Trophoblast cell (in vitro differentiated cells and primary cell): ENCODE data around the gene MTFMT.
A peak's percentile ranks its signal among the peaks of the same experiment; 100 is the strongest.

Source experiments
- DNase-seq, 2 donors: peaks; one replicate each; pipeline ENCODE4 v3.0.0-alpha.2; 2016
- H2AFZ ChIP-seq: 2 replicates; pipeline ENCODE4 v1.6.1; 2013; ENCODE audit warnings: low read length, moderate library complexity, mild to moderate bottlenecking; ENCODE audit not compliant: insufficient read depth, poor library complexity
- H2AK5ac ChIP-seq: 2 replicates; pipeline ENCODE4 v1.6.1; 2013; ENCODE audit warnings: mild to moderate bottlenecking, low read length
- H2BK120ac ChIP-seq: 2 replicates; pipeline ENCODE4 v1.6.1; 2013; ENCODE audit warnings: low read length, mild to moderate bottlenecking, moderate library complexity; ENCODE audit not compliant: insufficient read depth, poor library complexity
- H2BK12ac ChIP-seq: 2 replicates; pipeline ENCODE4 v1.6.1; 2013; ENCODE audit warnings: mild to moderate bottlenecking, low read length, moderate library complexity
- H2BK5ac ChIP-seq: 2 replicates; pipeline ENCODE4 v1.6.1; 2013; ENCODE audit warnings: low read length, low read depth, moderate library complexity, mild to moderate bottlenecking; ENCODE audit not compliant: poor library complexity
- H3K14ac ChIP-seq: 2 replicates; pipeline ENCODE4 v1.6.1; 2013; ENCODE audit warnings: mild to moderate bottlenecking, low read length
- H3K18ac ChIP-seq: 2 replicates; pipeline ENCODE4 v1.6.1; 2013; ENCODE audit warnings: mild to moderate bottlenecking, low read length
- H3K23ac ChIP-seq: 2 replicates; pipeline ENCODE4 v1.6.1; 2013; ENCODE audit warnings: low read length
- H3K27ac ChIP-seq: 2 replicates; pipeline ENCODE4 v1.5.1; 2013; ENCODE audit warnings: low read depth, mild to moderate bottlenecking, inconsistent platforms, low read length, moderate library complexity
- H3K27me3 ChIP-seq: 2 replicates; pipeline ENCODE4 v1.6.1; 2013; ENCODE audit warnings: inconsistent platforms, mild to moderate bottlenecking, low read length, moderate library complexity; ENCODE audit not compliant: insufficient read depth
- H3K36me3 ChIP-seq, 2 experiments: 1 replicate in 1 of 2; 2 replicates in 1 of 2; pipeline ENCODE4 v1.6.1; 2013; ENCODE audit warnings: low read length in 2 of 2, mild to moderate bottlenecking in 2 of 2, moderate library complexity in 1 of 2; ENCODE audit not compliant: insufficient read depth in 2 of 2, control insufficient read depth in 1 of 2
- H3K4ac ChIP-seq: 2 replicates; pipeline ENCODE4 v1.6.1; 2013; ENCODE audit warnings: low read depth, mild to moderate bottlenecking, low read length, moderate library complexity
- H3K4me1 ChIP-seq, 2 experiments: 1 replicate in 1 of 2; 2 replicates in 1 of 2; pipeline ENCODE4 v1.6.1; 2013; ENCODE audit warnings: low read length in 2 of 2, mild to moderate bottlenecking in 2 of 2, moderate library complexity in 1 of 2; ENCODE audit not compliant: insufficient read depth in 2 of 2, control insufficient read depth in 1 of 2
- H3K4me2 ChIP-seq: 2 replicates; pipeline ENCODE4 v1.6.1; 2013; ENCODE audit warnings: inconsistent platforms, mild to moderate bottlenecking, low read length, moderate library complexity
- H3K4me3 ChIP-seq: 2 replicates; pipeline ENCODE4 v1.5.1; 2013; ENCODE audit warnings: mild to moderate bottlenecking, low read depth, low read length, inconsistent platforms
- H3K79me1 ChIP-seq: one replicate; pipeline ENCODE4 v1.6.1; 2013; ENCODE audit warnings: low read length
- H3K79me2 ChIP-seq: 2 replicates; pipeline ENCODE4 v1.6.1; 2013; ENCODE audit warnings: low read length, mild to moderate bottlenecking; ENCODE audit not compliant: control insufficient read depth, insufficient read depth, poor library complexity
- H3K9ac ChIP-seq: 2 replicates; pipeline ENCODE4 v1.6.1; 2013; ENCODE audit warnings: mild to moderate bottlenecking, low read length
- H3K9me3 ChIP-seq: 2 replicates; pipeline ENCODE4 v1.6.1; 2013; ENCODE audit warnings: low read depth, mild to moderate bottlenecking, control low read depth, inconsistent platforms, low read length; ENCODE audit not compliant: insufficient read depth
- H4K12ac ChIP-seq: 2 replicates; pipeline ENCODE4 v1.6.1; 2013; ENCODE audit warnings: low read depth, mild to moderate bottlenecking, low read length, moderate library complexity
- H4K8ac ChIP-seq: 2 replicates; pipeline ENCODE4 v1.6.1; 2013; ENCODE audit warnings: low read depth, mild to moderate bottlenecking, low read length, moderate library complexity
- H4K91ac ChIP-seq: one replicate; pipeline ENCODE4 v1.6.1; 2013; ENCODE audit warnings: low read depth, mild to moderate bottlenecking, low read length, moderate library complexity
- WGBS: extraction: QIAGEN DNeasy Blood & Tissue Kit; methylation state at CpG from one replicate; pipeline ENCODE4 v1.1.7; 2013; ENCODE audit warnings: missing lambda C conversion rate; ENCODE audit not compliant: insufficient read length, insufficient coverage; ENCODE audit errors: extremely low coverage; 5-methylcytosine and 5-hydroxymethylcytosine counted together

The MTFMT gene

GRCh38 chr15:65059369-65059750, 29.9 kb upstream of the MTFMT start:
- Histone ChIP-seq H4K12ac (no peak overlapping the region), H2BK5ac (no peak overlapping the region)
- DNase-seq = no peak

GRCh38 chr15:65058394-65059368, 29.2 kb upstream of the MTFMT start:
- Histone ChIP-seq H3K4me1 (peaks cover 21 to 36% of the 10 kb centered on the region in 2 experiments), H3K14ac (no peak overlapping the region), H2AFZ (no peak overlapping the region), H3K36me3 (no peaks in the 10 kb centered on the region), H3K27me3 (no peaks in the 10 kb centered on the region), H4K8ac (no peak overlapping the region), H3K27ac (no peak overlapping the region), H2AK5ac (no peak overlapping the region), H3K9me3 (peaks cover 2% of the 10 kb centered on the region), H3K4me2 (no peak overlapping the region), H4K12ac (no peak overlapping the region), H3K4me3 (no peak overlapping the region), H2BK120ac (no peak overlapping the region), H2BK5ac (no peak overlapping the region), H3K18ac (no peak overlapping the region), H3K9ac (no peak overlapping the region), H3K23ac (no peak overlapping the region), H3K79me2 (no peaks in the 10 kb centered on the region), H2BK12ac (peak overlapping the region; percentile 1), H3K4ac (no peak overlapping the region), H4K91ac (no peak overlapping the region), H3K79me1 (peaks cover 3% of the 10 kb centered on the region)
- no CpG with 5 or more reads among the region's 16 CpGs for WGBS
- no peak for DNase-seq

More at GRCh38 chr15:65059369-65059750, 29.9 kb upstream of the MTFMT start:
- H3K23ac ChIP-seq = no peak overlapping the region
- H3K79me2 ChIP-seq = no peaks in the 10 kb centered on the region
- H3K9me3 ChIP-seq = peaks cover 2% of the 10 kb centered on the region
- no peak overlapping the region for H4K8ac ChIP-seq
- H3K4me1 ChIP-seq = peaks cover 21 to 36% of the 10 kb centered on the region in 2 experiments
- no peak overlapping the region for H3K4me3 ChIP-seq
- H3K4me2 ChIP-seq = no peak overlapping the region
- no peak overlapping the region for H2BK12ac ChIP-seq
- WGBS = no CpG with 5 or more reads among the region's 3 CpGs
- H2BK120ac ChIP-seq = no peak overlapping the region
- no peak overlapping the region for H2AFZ ChIP-seq
- H3K4ac ChIP-seq = no peak overlapping the region
- H3K27ac ChIP-seq = no peak overlapping the region
- H3K9ac ChIP-seq = no peak overlapping the region
- no peaks in the 10 kb centered on the region for H3K36me3 ChIP-seq
- H3K14ac ChIP-seq = no peak overlapping the region
- H3K79me1 ChIP-seq = peaks cover 3% of the 10 kb centered on the region
- no peak overlapping the region for H3K18ac ChIP-seq
- no peak overlapping the region for H2AK5ac ChIP-seq
- no peaks in the 10 kb centered on the region for H3K27me3 ChIP-seq
- H4K91ac ChIP-seq = no peak overlapping the region

GRCh38 chr15:65057549-65057940, 28.1 kb upstream of the MTFMT start:
- no peak overlapping the region for H4K12ac ChIP-seq
- H2AFZ ChIP-seq = no peak overlapping the region
- H2BK5ac ChIP-seq = no peak overlapping the region
- H4K8ac ChIP-seq = no peak overlapping the region
- peak overlapping the region; percentile 11 for H4K91ac ChIP-seq
- H2BK12ac ChIP-seq = no peak overlapping the region
- H3K36me3 ChIP-seq = peaks cover 0 to 2% of the 10 kb centered on the region in 2 experiments
- no peak for DNase-seq
- H3K27ac ChIP-seq = peak overlapping the region; percentile 51
- no peaks in the 10 kb centered on the region for H3K79me2 ChIP-seq
- no peak overlapping the region for H3K14ac ChIP-seq
- no peak overlapping the region for H3K18ac ChIP-seq
- H3K9me3 ChIP-seq = peaks cover 2% of the 10 kb centered on the region
- H3K4me2 ChIP-seq = peak overlapping the region; percentile 32
- peaks cover 3% of the 10 kb centered on the region for H3K79me1 ChIP-seq
- H2AK5ac ChIP-seq = no peak overlapping the region
- no peak overlapping the region for H3K23ac ChIP-seq
- no peak overlapping the region for H3K4me3 ChIP-seq
- H3K4ac ChIP-seq = no peak overlapping the region
- H3K4me1 ChIP-seq = peaks cover 16 to 29% of the 10 kb centered on the region in 2 experiments
- H2BK120ac ChIP-seq = no peak overlapping the region
- no peak overlapping the region for H3K9ac ChIP-seq
- no CpG with 5 or more reads among the region's 8 CpGs for WGBS
- H3K27me3 ChIP-seq = no peaks in the 10 kb centered on the region

- Histone ChIP-seq H3K9me3 (peaks cover 2% of the 10 kb centered on the region), H3K4me3 (no peak overlapping the region), H3K18ac (no peak overlapping the region), H2BK5ac (no peak overlapping the region), H2BK12ac (no peak overlapping the region), H3K79me2 (no peaks in the 10 kb centered on the region), H2AK5ac (no peak overlapping the region), H4K12ac (no peak overlapping the region), H3K79me1 (peaks cover 3% of the 10 kb centered on the region), H4K91ac (no peak overlapping the region), H2BK120ac (no peak overlapping the region), H3K36me3 (peaks cover 0 to 2% of the 10 kb centered on the region in 2 experiments), H3K9ac (no peak overlapping the region), H3K4me2 (peak overlapping the region; percentile 32), H3K27ac (peak overlapping the region; percentile 51), H2AFZ (no peak overlapping the region), H3K14ac (no peak overlapping the region), H4K8ac (no peak overlapping the region), H3K23ac (no peak overlapping the region), H3K27me3 (no peaks in the 10 kb centered on the region), H3K4ac (no peak overlapping the region), H3K4me1 (peaks cover 13 to 23% of the 10 kb centered on the region in 2 experiments)
- DNase-seq = peak; percentile 66 to 82
- WGBS = no CpG with 5 or more reads among the region's 8 CpGs
Measured at GRCh38 chr15:65056868-65057548, 27.6 kb upstream of the MTFMT start.
